Dermis microvascular lymphatic vessel endothelial cell (primary cell): ENCODE results near the gene CHD9. TPM values are rescaled to one million over a fixed set of nuclear protein-coding genes. Genes with fewer than 3 reads are reported as not detected.
A peak's percentile ranks its signal among the peaks of the same experiment; 100 is the strongest.
"Not testable (repeated sequence)": the region's sequence is repeated elsewhere in the genome, so short reads cannot be mapped to it uniquely, and the experiment has no call there.

Experiments used
- DNase-seq, 2 donors: peaks; one replicate each; pipeline versions ENCODE4 v3.0.0 to v3.0.0-alpha.2; 2010; ENCODE audit warnings: low read depth in 2 of 2
- total RNA-seq: library from RNA; depleted of rRNA; stranded (reverse); fragments of >200 nt; gene quantifications from 2 replicates; pipeline ENCODE4 v1.2.1, GENCODE V29; 2014

The CHD9 gene
- total RNA-seq, 1 donor from 2014 or later = 24.0 TPM

DNA sequence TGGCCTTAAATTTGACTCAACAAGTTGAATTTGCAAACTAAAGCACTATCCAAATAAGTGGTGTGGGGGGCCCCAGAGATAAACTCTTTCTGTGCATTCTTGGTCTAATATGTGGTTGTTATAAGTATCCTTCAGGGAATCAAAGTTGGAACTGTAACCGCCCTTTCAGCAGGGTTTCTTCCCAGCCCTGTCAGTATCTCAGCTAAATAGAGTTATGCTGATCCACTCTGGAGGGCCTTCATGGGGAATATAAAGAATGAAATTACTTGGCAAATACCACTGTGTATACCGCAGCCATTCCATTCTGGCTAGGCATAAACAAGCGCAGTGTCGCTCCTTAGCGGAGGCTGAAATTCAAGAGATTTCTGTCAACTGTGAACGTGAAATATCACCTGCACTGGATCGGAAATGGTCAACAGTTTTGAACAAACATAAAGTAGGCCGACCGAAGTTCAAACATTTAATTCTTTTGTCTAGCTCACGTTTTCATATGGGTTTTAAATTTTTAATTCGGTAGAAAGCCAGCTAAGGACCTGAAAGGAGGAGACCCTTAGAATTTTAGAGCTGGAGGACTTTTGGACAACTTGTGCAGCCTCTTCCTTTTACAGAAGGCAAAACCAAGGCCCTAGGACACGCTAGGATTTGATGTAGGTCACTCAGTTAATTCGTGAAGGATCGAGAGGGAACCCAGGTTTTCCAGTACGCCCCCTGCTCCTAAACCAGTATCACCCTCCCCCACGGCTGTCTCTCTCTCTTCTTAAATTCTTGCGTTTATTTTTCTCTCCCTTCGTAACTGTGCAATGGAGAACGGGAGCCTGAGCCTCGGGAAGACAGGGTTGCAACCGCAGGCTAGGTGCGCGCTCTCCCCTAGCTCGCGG lies 74.7 kb downstream of the CHD9 start:
- DNase-seq = no peak

DNA sequence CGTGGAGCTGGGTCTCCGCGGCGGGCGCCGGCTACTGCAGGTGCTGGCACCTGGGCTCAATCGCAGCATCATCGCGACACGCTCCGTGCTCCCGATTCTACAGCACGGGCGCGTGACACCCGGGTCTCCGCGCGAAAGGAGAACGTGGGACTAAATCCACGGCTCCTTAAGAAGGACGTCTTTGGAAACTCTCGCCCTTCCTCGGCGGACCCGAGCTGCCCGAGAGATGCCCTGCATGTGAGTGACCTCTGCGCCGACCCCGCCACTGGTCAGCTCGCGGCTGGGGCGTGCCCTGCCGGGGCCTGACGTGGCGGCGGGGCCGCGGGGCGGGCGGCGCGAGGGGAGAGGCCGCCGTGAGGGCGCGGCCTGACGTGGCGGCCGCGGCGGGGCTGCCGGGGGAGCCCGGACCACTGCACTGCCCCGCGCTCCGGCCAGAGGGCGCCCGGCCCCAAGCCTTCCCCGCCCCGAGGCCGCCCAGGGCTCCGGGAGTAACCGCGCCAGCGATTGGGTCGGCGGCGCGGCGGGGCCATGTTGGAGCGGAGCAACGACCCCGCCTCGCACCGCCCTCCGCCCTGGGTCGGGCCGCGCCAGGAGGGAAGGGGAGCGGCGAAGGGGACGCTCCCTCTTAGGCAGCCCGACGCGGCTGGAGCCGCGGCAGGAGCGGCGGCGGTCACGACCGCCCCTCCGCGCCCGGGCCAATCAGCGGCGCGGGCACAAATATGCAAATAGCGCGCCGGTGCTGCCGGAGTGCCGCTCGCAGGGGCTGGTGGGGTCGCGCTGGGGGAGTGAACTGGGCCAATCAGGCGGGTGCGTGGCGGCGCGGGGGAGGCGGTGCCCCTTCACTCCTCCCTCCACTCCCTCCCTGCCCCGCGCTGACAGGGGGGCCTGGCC lies 75.6 kb downstream of the CHD9 start:
- peak; percentile 85 to 98 for DNase-seq

DNA sequence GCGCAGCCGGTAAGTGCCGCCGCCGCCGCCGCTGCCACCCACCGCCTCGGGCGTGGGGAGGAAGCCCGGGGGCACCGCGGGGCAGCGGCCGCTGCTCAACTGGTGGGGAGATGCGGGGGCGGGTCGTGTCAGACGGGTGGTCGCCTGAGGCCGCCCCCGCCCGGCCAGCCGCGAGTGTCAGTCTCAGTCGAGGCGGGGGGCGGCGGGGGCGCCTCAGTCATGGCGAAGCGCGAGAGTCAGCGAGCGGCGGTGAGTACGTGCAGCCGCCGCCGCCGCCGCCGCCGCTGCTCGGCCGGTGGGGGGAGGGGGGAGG lies 76.2 kb downstream of the CHD9 start:
- no peak for DNase-seq

DNA sequence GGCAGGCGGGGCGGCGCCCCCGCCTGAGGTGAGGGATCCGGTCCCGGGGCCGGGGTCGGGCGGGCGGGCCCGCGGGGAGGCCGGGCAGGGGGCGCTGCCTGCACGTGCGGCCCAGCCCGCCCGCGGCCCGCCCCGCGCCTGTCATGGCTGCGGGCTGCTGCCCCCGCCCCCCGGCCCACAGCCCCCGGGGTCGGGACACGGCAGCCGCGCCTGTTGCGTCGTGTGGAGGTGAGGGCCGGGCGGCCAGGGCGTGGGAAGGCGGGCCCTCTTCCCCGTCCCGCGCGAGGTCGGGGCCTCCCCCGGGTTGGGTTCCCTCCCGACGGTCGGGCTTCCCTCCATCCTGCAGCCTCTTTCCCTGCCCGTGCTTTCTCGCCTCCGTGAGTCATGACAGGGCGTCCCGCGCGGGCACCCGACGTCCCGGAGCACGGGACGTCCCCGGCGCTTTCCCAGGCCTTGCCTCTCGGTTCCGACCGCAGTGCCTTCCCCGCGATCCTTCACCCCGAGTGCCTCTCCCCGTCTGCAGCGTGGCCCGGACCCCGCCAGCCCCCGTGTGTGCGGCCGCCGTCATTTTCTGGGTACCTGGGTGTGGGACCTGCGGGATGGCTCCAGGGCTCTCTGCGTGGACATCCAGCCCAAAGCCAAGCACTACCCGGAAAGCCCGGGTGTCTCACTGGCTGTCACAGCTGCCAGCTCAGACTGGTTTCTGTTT lies 76.7 kb downstream of the CHD9 start:
- peak in 1 of 2 donors; percentile 59 for DNase-seq

DNA sequence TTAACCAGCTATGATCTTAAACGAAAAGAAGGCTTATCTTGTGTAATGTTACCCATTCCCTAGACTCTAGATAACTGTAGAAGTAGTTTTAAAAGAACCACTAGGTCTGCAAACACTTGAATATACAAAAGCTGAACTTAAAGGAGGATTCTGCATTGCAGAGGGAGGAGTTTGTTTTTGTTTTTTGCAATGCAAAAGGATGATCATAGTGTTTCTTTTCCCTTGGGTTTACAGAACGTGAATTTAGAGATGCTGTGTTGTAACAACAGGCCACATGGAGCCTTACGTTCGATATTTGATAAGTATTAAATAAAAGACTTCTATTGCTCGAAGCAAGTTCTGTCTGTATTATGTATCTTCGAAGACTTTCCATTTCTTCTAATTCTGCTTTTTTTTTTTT lies 77.6 kb downstream of the CHD9 start:
- no peak for DNase-seq

DNA sequence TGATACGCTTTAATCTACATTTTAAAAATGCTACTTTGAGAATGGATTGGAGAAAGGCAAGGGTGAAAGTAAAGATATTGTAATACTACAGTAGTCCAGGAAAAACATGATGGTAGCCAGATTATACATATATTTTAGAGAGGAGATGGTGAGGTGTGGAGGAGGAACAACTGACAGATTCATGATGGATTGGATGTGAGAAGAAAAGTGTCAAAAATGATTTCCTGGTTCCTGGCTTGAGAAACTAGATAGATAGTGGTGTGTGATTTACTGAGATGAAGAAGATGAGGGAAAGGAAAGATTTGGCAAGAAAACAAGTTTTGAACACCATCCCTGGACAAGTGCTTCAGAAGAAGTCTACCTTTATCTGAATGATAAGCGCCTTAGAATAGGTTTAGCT lies 80.5 kb downstream of the CHD9 start:
- no peak for DNase-seq

DNA sequence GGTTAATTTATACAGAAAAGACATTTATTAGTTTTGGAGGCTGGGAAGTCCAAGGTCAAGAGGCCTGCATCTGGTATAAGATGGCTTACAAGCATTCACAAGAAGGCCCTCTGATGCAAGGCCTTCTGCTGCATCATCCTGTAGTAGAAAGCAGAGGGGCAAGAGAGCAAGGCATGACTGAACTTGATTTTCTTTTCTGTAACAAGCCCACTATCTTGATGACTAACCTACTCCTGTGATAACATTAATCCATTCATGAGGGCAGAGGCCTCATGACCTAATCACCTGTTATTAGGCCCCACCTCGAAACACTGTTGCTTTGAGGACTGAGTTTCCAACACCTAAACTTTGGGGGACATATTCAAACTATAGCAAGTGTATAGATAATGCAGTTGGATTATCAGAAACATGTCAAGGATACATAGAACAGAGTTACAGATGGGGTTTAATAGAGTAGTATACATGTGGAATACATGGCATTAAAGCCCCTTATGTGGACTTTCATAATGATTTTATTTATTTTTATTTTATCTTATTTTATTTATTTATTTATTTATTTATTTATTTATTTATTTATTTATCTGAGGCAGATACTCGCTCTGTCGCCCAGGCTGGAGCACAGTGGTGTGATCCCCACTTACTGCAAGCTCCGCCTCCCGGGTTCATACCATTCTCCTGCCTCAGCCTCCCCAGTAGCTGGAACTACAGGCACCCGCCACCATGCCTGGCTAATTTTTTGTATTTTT lies 88.2 kb downstream of the CHD9 start:
- DNase-seq = peak in 1 of 2 donors; percentile 4

DNA sequence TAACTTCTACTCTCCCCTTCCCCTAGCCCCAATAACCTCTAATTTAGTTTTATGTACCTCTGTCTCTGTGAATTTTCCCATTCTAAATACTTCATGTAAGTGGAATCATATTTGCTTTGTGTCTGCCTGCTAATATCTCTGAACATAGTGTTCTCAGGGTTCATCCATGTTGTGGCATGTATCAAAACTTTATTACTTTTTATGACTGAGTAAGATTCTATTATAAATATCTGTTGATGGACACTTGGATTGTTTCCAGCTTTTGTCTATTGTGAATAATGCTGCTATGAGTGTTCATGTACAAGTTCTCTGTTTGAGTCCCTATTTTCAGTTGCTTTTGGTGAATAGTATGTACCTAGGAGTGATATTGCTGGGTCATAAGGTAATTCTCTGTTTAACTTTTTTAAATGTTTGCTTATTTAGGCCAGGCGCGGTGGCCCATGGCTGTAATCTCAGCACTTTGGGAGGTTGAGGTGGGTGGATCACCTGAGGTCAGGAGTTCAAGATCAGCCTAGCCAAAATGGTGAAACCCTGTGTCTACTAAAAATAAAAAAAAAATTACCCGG lies 92.8 kb downstream of the CHD9 start:
- DNase-seq = peak; percentile 58 to 87

DNA sequence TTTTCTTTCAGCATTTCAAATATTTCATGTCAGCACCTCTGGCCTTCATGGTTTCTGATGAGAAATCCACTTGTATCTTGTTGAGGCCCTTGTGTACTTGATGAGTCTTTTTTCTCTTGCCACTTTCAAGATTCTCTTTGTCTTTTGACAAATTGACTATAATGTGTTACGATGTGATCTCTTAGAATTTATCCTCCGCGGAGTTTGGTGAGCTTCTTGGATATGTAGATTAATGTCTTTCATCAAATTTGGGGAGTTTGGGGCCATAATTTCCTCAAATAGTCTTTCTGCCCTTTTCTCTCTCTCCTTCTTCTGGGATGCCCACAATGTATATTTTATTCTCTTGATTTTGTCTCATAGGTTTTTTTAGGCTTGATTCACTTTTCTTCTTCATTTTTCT lies 96.0 kb downstream of the CHD9 start:
- no peak for DNase-seq

DNA sequence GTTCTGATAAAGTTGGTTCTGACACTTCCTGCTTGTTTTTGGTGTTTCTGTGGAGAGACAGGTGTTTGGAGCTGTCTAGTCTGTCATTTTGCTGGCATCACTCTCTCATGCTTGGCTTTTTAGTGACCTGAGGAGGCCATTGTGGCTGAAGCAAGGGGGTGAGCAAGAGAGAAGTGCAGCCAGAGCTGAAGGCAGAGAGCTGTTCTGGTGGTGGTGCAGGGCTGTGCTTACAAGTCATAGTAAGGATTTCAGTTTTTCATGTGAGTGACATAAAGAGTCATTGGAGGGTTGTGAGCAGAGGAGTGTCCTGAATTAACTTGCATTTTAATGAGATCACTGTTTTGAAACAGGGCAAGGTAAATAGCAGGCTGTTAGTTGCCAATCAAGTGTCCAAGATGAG lies 97.5 kb downstream of the CHD9 start:
- no peak for DNase-seq

DNA sequence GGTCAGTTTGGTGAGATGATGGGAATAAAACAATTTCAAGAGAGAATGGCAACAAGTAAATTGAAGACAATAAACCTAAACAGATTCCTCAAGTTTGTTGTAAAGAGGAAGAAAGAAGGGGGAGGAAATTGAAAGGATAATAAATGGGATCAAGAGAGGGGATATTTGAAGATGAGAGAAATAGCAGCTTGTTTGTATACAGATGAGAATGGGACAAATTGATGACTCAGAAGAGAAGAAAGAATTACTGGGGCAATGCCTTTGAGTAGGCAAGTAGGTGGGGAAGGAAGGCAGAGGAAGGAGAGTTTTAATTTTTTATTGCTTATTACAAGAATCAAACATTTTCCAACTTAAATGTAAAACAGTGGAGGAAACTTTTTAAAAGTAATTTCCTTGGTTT lies 98.3 kb downstream of the CHD9 start:
- DNase-seq = no peak

DNA sequence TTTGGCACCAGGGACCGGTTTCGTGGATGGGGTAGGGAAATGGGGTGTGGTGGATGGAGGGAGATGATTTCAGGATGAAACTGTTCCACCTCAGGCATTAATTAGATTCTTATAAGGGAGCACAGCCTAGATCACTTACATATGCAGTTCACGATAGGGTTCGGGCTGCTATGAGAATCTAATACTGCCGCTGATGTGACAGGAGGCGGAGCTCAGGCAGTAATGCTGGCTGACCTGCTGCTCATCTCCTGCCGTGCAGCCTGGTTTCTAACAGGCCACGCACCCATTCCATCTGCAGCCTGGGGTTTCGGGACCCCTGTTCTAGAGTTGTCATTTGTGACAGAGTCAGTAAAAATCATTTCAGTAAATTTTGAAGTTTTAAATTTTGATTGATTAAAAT lies 99.7 kb downstream of the CHD9 start:
- no peak for DNase-seq

DNA sequence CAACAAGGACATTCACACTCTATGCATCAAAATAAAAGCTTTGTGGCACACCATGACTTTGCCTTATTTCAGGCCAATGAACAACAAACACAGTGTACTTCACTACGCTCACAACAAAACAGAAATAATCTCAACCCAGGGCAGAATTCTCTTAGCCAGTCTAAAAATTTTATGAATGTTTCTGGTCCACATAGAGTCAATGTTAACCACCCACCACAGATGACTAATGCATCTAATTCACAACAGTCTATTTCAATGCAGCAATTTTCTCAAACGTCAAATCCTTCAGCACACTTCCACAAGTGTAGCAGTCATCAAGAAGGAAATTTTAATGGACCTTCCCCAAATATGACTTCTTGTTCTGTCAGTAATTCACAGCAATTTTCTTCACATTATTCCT lies 101.7 kb downstream of the CHD9 start:
- no peak for DNase-seq

DNA sequence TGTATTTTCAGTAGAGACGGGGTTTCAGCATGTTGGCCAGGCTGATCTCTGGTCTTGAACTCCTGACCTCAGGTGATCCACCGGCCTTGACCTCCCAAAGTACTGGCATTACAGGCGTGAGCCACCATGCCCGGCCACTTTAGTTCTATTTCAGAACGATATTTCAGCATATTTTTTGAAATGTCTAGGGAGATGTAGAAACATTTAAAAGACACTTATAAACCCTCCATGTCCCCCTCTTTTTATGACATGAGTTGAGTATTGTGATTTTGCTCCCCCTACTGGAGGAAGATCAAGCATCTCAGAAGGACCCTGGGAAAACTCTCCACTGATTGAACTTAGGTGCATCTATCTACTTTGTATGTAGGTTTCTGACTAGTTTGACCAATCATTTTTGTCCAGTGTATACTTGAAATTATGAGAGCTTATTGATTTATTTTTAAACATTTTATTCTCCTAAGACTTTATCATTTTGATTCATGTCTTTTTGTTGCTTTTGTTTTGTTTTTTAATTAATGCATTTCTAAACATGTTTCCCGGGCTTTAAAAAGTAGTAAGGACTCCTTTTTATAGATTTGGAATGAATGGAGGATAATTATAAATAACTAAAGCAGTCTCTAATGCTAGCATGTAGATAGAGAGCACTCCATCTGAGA lies 105.1 kb downstream of the CHD9 start:
- DNase-seq = peak; percentile 58 to 76

DNA sequence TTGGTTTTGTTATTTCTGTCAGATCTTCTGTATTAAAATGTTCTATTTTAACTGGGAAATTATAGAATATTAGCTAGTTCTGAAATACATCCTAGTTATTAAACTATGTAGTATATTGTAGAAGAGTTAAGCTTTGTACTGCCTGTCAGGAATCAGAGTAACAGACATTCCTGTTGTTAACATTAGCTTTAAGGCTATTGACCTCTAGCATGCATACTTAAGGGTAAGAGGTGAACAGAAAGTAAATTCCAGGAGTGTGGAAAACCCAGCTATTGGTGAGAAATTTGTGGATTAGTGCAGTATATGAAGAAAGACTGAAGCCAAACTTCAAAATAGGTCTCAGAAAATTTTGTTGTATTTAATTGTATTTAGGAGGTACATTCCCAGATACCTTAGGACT lies 111.3 kb downstream of the CHD9 start:
- no peak for DNase-seq

DNA sequence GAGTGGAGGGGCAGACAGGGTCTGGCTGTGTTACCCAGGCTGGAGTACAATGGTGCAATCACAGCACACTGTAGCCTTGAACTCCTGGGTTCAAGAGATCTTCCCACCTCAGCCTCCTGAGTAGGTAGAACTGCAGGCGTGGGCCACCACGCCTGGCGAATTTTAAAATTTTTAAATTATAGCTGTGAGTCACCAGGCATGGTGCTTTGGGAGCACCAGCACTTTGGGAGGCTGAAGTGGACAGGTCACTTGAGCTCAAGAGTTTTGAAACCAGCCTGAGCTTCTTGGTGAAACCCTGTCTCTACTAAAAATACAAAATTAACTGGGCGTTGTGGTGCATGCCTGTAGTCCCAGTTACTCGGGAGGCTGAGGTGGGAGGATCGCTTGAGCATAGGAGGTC lies 114.0 kb downstream of the CHD9 start:
- DNase-seq = no peak

DNA sequence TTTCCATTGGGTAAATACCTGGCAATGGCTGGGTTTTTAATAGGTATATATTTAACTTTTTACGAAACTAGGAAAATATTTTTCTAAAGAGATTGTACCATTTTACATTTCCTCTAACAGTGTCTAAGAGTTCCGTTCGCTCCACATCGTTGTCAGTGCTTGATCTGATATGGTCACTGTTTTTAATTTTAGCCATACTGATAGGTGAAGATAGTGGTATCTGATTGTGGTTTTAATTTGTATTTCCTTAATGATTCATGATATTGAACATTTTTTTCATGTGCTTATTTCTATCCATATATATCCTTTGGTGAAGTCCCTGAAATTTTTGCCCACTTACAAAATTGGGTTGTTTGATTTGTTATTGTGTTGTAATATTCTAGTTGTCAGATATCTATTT lies 117.7 kb downstream of the CHD9 start:
- no peak for DNase-seq

DNA sequence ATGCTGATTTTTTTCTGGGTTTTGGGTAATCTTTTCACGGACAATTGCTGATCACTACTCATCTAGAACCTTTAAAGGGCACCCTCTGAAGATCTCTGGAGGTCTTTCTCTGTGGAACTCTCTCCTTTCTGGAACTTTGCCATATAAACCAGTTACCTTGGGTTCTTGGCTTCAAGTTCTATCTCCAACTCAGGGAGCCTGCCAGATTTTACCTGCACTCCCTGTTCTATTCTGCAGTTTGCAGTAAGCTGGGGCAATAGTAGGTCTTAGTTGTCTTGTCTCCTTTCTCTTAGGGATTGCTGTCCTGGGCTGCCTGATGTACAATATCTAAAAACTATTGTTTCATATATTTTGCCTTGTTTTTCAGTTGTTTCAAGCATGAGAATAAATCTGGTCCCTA lies 120.3 kb downstream of the CHD9 start:
- DNase-seq = no peak

DNA sequence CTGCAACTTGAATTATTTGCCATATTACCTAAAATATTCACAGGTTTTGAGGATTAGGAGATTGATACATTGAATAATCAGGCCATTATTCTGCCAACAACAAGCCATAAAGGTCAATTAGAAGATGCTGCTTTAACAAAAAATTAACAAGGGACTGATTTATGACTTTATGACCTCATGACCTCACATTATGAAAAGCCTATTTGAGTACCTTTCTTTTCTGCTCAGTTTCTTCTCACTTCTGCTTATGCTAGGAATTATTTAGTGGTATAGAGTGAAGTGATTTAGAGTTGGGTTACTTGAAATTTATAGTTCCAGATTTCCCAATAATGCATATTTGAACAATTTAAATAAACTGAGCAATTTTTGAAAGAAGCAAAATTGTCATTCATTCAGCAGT lies 121.6 kb downstream of the CHD9 start:
- no peak for DNase-seq

DNA sequence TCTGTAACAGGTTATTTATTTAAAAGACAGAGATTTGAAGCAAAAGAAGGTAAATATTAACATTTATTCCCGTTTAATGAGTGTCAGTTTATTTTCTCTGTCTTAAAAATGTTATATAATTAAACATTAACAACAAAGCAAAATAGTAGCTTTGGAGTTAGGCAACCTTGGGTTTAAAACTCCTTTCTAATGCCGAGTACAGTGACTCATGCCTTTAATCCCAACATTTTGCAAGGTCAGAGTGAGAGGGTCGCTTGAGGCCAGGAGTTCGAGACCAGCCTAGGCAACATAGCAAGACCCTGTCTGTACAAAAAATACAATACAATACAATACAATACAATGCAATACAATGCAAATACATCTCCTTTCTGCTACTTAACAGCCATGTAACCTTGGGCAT lies 128.7 kb downstream of the CHD9 start:
- DNase-seq = no peak

DNA sequence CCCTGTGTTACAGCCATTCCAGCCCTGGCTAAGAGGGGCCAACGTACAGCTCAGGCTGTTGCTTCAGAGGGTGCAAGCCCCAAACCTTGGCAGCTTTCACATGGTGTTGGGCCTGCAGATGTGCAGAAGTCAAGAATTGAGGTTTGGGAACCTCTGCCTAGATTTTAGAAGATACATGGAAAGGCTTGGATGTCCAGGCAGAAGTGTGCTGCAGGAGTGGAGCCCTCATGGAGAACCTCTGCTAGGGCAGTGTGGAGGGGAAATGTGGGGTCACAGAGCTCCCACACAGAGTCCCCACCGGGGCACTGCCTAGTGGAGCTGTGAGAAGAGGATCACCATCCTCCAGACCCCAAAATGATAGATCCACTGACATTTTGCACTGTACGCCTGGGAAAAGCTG lies 130.9 kb downstream of the CHD9 start:
- DNase-seq = not testable (repeated sequence)
